HCT116 (cell line): Measurements from ENCODE around the gene ITIH3. TPM values are rescaled to one million over a fixed set of nuclear protein-coding genes. Genes with fewer than 3 reads are reported as not detected.

Experiments
- ATAC-seq: fragments of 200-7000 bp; cut with Tn5 transposase; 2 replicates; pipeline ENCODE4 v1.9.1; 2020; ENCODE audit warnings: mild to moderate bottlenecking, moderate library complexity
- BruUV-seq: library from RNA; stranded (reverse); fragments of 400-500 nt; replicated peaks from 2 replicates; lab custom pipeline; 2021; lab: Mats Ljungman, UMichigan
- CTCF ChIA-PET: fragments of 300-600 bp; sonication (Branson Sonifier 250); formaldehyde crosslinking; loops from one replicate; lab custom pipeline; 2021; ENCODE audit warnings: antibody characterized with exemption; lab: Charles Lee
- POLR2A ChIA-PET: fragments of 300-600, 350-600 bp; sonication (Branson Sonifier 250); formaldehyde crosslinking; loops from one replicate; lab custom pipeline; 2021; ENCODE audit warnings: antibody characterized with exemption; lab: Charles Lee
- RAD21 ChIA-PET, 2 experiments: fragments of 300-600 bp; sonication (Branson Sonifier 250); formaldehyde crosslinking; loops; one replicate each; lab custom pipeline; 2023; ENCODE audit warnings: low total read pairs in 2 of 2; ENCODE audit not compliant: uncharacterized antibody in 2 of 2, unreplicated experiment in 2 of 2, low non-redundant PET in 1 of 2; lab: Charles Lee
- DNase-seq: peaks from one replicate; pipeline ENCODE4 v3.0.0-alpha.2; 2010; ENCODE audit warnings: low read depth, low spot score
- H2AFZ ChIP-seq: fragments of 200-600 bp; shearing (Covaris generic), sonication (generic); 2 replicates; pipeline ENCODE4 v1.6.1; 2017; ENCODE audit warnings: low read depth, mixed run types, mixed read lengths, antibody characterized with exemption, low read length; ENCODE audit not compliant: poor library complexity, severe bottlenecking
- H3K27ac ChIP-seq: 2 replicates; pipeline ENCODE4 v1.5.1; 2012; ENCODE audit warnings: low read depth, low read length
- H3K27me3 ChIP-seq: fragments of 200-600 bp; sonication (generic); 2 replicates; pipeline ENCODE4 v1.6.1; 2016; ENCODE audit warnings: mixed run types, low read length, mixed read lengths; ENCODE audit not compliant: insufficient read depth
- H3K36me3 ChIP-seq, 2 experiments: fragments of 200-500 bp in 1 of 2; fragments of 200-600 bp in 1 of 2; sonication (Bioruptor generic) in 1 of 2; sonication (generic) in 1 of 2; 2 replicates each; pipeline versions ENCODE4 v1.5.1 to v1.6.1; 2014 to 2016; ENCODE audit warnings: low read length in 2 of 2, inconsistent platforms in 1 of 2, mixed read lengths in 1 of 2, mixed run types in 1 of 2; ENCODE audit not compliant: insufficient read depth in 2 of 2, control insufficient read depth in 1 of 2
- H3K4me1 ChIP-seq, 2 experiments: fragments of 200-600 bp in 1 of 2; sonication (generic) in 1 of 2; 2 replicates each; pipeline versions ENCODE4 v1.5.1 to v1.6.1; 2012 to 2017; ENCODE audit warnings: low read length in 2 of 2, inconsistent platforms in 1 of 2, mild to moderate bottlenecking in 1 of 2, mixed read lengths in 1 of 2, mixed run types in 1 of 2, moderate library complexity in 1 of 2; ENCODE audit not compliant: insufficient read depth in 2 of 2, control insufficient read depth in 1 of 2
- H3K4me2 ChIP-seq: fragments of 200-600 bp; sonication (generic); 2 replicates; pipeline ENCODE4 v1.6.1; 2017; ENCODE audit warnings: mixed run types, low read length, mixed read lengths
- H3K4me3 ChIP-seq, 2 experiments: fragments of 200-600 bp in 1 of 2; sonication (generic) in 1 of 2; replicated peaks in 1 of 2; 2 replicates each; pipeline ENCODE4 v1.5.1; 2011 to 2016; ENCODE audit warnings: low read length in 2 of 2, control low read depth in 1 of 2, low read depth in 1 of 2, mild to moderate bottlenecking in 1 of 2, mixed read lengths in 1 of 2, mixed run types in 1 of 2
- H3K79me2 ChIP-seq: fragments of 200-600 bp; sonication (generic); 2 replicates; pipeline ENCODE4 v1.6.1; 2017; ENCODE audit warnings: mild to moderate bottlenecking, mixed run types, low read length, moderate library complexity, mixed read lengths; ENCODE audit not compliant: insufficient read depth
- H3K9ac ChIP-seq: fragments of 200-600 bp; sonication (generic); 2 replicates; pipeline ENCODE4 v1.6.1; 2016; ENCODE audit warnings: low read length, mixed read lengths
- H3K9me2 ChIP-seq: fragments of 200-600 bp; sonication (generic), shearing (Covaris generic); 2 replicates; pipeline ENCODE4 v1.6.1; 2017; ENCODE audit warnings: mixed run types, mild to moderate bottlenecking, moderate library complexity; ENCODE audit not compliant: insufficient read depth
- H3K9me3 ChIP-seq, 2 experiments: fragments of 200-500 bp in 1 of 2; fragments of 200-600 bp in 1 of 2; sonication (Bioruptor generic) in 1 of 2; sonication (generic) in 1 of 2; 2 replicates each; pipeline ENCODE4 v1.6.1; 2014 to 2017; ENCODE audit warnings: low read length in 2 of 2, mixed read lengths in 2 of 2, inconsistent platforms in 1 of 2, low read depth in 1 of 2, mild to moderate bottlenecking in 1 of 2, mixed run types in 1 of 2, moderate library complexity in 1 of 2; ENCODE audit not compliant: control insufficient read depth in 1 of 2, insufficient read depth in 1 of 2
- H4K20me1 ChIP-seq: fragments of 200-600 bp; sonication (generic), shearing (Covaris generic); 2 replicates; pipeline ENCODE4 v1.6.1; 2017; ENCODE audit warnings: mixed run types, mild to moderate bottlenecking, moderate library complexity; ENCODE audit not compliant: insufficient read depth
- CBX3 ChIP-seq: IDR thresholded peaks from 2 replicates; pipeline ENCODE4 v1.6.1; 2012; ENCODE audit warnings: low read depth
- JUND ChIP-seq: IDR thresholded peaks from 2 replicates; pipeline ENCODE4 v1.6.1; 2012
- RAD21 ChIP-seq: IDR thresholded peaks from 2 replicates; pipeline ENCODE4 v1.6.1; 2012; ENCODE audit warnings: low read depth, mild to moderate bottlenecking
- SP1 ChIP-seq: IDR thresholded peaks from 2 replicates; pipeline ENCODE4 v1.6.1; 2012; ENCODE audit warnings: low read depth
- SRF ChIP-seq: IDR thresholded peaks from 2 replicates; pipeline ENCODE4 v1.6.1; 2012; ENCODE audit warnings: low read depth
- TCF7L2 ChIP-seq: IDR thresholded peaks from 2 replicates; pipeline ENCODE4 v1.7.0; 2011; ENCODE audit warnings: borderline replicate concordance, inconsistent platforms; ENCODE audit not compliant: insufficient read depth, insufficient read length; ENCODE audit errors: extremely low read depth
- ZFX ChIP-seq: fragments of 450-650 bp; IDR thresholded peaks from 2 replicates; pipeline ENCODE4 v1.6.1; 2017
- ZNF274 ChIP-seq: fragments of 200-500 bp; sonication (Bioruptor generic); IDR thresholded peaks from 2 replicates; pipeline ENCODE4 v1.6.1; 2014; ENCODE audit warnings: mild to moderate bottlenecking, low read depth, low read length, inconsistent platforms
- intact Hi-C: fragments of 100-400 bp; cut with micrococcal nuclease; formaldehyde crosslinking; loops from 2 replicates; pipeline ENCODE4 v1.10.0; 2022
- total RNA-seq: library from RNA; stranded (reverse); gene quantifications from one replicate; pipeline ENCODE4 v1.2.1, GENCODE V29; 2021; ENCODE audit not compliant: unreplicated experiment
- TF ChIP-seq, protein P1 (sequence below): IDR thresholded peaks from 2 replicates; pipeline ENCODE4 v1.6.1; 2012
- TF ChIP-seq, protein P2 (sequence below): IDR thresholded peaks from 2 replicates; pipeline ENCODE4 v1.6.1; 2011; ENCODE audit warnings: mild to moderate bottlenecking, low read length, moderate library complexity; ENCODE audit not compliant: insufficient replicate concordance; ENCODE audit errors: extremely low read depth

The ITIH3 gene
- total RNA-seq, 1 experiment from 2014 or later, result 0.44 TPM

DNA sequence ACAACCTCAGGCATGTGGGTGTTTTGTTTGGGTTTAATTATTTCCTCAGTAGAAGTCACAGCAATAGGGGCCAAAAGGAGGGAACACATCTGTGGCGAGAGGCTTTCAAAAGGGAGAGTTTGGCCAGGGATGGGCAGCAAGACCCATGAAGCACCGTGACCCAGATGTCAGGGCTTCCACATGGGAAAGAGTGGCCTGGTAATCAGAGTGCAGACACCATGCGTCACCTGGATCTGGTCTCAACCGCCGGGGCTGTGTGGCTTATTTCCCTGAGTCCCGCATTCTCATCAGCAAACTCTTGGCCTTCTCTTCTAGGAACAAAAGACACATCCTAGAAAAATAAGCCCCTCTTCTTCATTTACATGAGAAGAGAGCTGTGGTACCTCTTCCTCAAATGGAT, 52.6 kb downstream of the ITIH3 start:
- Histone ChIP-seq H3K4me1 (no peaks in the 10 kb centered on the region), H3K79me2 (no peaks in the 10 kb centered on the region), H3K27me3 (no peaks in the 10 kb centered on the region), H3K4me2 (no peak overlapping the region), H3K9me3 (no peaks in the 10 kb centered on the region), H3K9me2 (no peaks in the 10 kb centered on the region), H3K36me3 (peaks cover 0 to 4% of the 10 kb centered on the region in 2 experiments; a peak in 1 of 4 replicates), H2AFZ (no peak overlapping the region), H3K4me3 (no peak overlapping the region), H3K9ac (no peak overlapping the region), H4K20me1 (no peaks in the 10 kb centered on the region), H3K27ac (no peak overlapping the region)
- ChIA-PET RAD21 (no interaction called here), POLR2A (no interaction called here), CTCF (no interaction called here)
- DNase-seq, result no peak
- no peak for ATAC-seq
- intact Hi-C loops, result no loop called here
- TF ChIP-seq CBX3 (no peak), ZFX (no peak), SP1 (no peak), JUND (no peak), ZNF274 (no peak)
- TF ChIP-seq, protein P1, sequence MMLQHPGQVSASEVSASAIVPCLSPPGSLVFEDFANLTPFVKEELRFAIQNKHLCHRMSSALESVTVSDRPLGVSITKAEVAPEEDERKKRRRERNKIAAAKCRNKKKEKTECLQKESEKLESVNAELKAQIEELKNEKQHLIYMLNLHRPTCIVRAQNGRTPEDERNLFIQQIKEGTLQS, result no peak
- BruUV-seq, result no TSS peak

DNA sequence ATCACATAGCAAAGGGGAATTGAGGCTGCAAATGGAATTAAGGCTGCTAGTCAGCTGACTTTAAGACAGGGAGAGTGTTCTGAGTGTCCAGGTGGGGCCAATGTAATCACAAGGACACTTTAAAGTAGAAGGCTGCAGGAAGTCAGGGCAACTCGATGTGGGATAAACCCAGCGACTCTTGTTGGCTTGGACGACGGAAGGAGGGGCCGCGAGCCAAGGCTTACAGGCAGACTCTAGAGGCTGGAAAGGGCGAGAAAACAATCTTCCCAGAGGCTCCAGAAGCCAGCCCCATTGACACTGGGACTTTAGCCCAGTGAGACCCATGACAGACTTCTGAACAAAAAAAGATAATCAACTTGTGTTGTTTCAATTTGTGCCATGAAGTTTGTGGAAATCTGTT, 53.1 kb downstream of the ITIH3 start:
- CTCF ChIA-PET, result no interaction called here
- Histone ChIP-seq H3K27ac (no peak overlapping the region), H3K79me2 (no peaks in the 10 kb centered on the region), H3K4me3 (no peak overlapping the region), H3K36me3 (peaks cover 0 to 4% of the 10 kb centered on the region in 2 experiments; a peak in 1 of 4 replicates), H2AFZ (no peak overlapping the region), H3K9me3 (no peaks in the 10 kb centered on the region), H4K20me1 (no peaks in the 10 kb centered on the region), H3K4me2 (no peak overlapping the region), H3K9me2 (no peaks in the 10 kb centered on the region), H3K27me3 (no peaks in the 10 kb centered on the region), H3K9ac (no peak overlapping the region), H3K4me1 (no peaks in the 10 kb centered on the region)
- no peak for TF ChIP-seq TCF7L2
- no peak for TF ChIP-seq RAD21
- TF ChIP-seq SRF, result no peak
- TF ChIP-seq, protein P2, sequence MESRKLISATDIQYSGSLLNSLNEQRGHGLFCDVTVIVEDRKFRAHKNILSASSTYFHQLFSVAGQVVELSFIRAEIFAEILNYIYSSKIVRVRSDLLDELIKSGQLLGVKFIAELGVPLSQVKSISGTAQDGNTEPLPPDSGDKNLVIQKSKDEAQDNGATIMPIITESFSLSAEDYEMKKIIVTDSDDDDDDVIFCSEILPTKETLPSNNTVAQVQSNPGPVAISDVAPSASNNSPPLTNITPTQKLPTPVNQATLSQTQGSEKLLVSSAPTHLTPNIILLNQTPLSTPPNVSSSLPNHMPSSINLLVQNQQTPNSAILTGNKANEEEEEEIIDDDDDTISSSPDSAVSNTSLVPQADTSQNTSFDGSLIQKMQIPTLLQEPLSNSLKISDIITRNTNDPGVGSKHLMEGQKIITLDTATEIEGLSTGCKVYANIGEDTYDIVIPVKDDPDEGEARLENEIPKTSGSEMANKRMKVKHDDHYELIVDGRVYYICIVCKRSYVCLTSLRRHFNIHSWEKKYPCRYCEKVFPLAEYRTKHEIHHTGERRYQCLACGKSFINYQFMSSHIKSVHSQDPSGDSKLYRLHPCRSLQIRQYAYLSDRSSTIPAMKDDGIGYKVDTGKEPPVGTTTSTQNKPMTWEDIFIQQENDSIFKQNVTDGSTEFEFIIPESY, result no peak
- RAD21 ChIA-PET, result no interaction called here
- ATAC-seq (no peak), DNase-seq (no peak)
- intact Hi-C loops, result no loop called here
- POLR2A ChIA-PET, result no interaction called here
- BruUV-seq, result no TSS peak
